Naive thymus-derived CD8-positive, alpha-beta T cell (primary cell): ENCODE measurements around the gene ATRN. TPM values are rescaled to one million over a fixed set of nuclear protein-coding genes. Genes with fewer than 3 reads are reported as not detected.
"Not testable (repeated sequence)": the region's sequence is repeated elsewhere in the genome, so short reads cannot be mapped to it uniquely, and the experiment has no call there.

Experiments used
- ATAC-seq, 2 donors: fragments of 150-1000 bp; cut with Tn5 transposase in 1 of 2; sonication (Bioruptor Pico), chemical (Tn5 transposase) in 1 of 2; 1 replicate in 1 of 2; 2 replicates in 1 of 2; pipeline ENCODE4 v1.10.0; 2021; ENCODE audit warnings: mild to moderate bottlenecking in 2 of 2, moderate library complexity in 2 of 2
- POLR2A ChIA-PET: fragments of 350-600 bp; sonication (Branson Sonifier 250); formaldehyde crosslinking; loops from one replicate; lab custom pipeline; 2021; ENCODE audit warnings: antibody characterized with exemption; lab: Charles Lee
- DNase-seq, 10 donors: peaks; one replicate each; pipeline versions ENCODE4 v3.0.0 to v3.0.0-alpha.2; 2020 to 2022
- H3K27ac Mint-ChIP-seq, 10 donors: one replicate each; pipeline ENCODE4 v1.8.0; 2020 to 2022; ENCODE audit warnings: mild to moderate bottlenecking in 10 of 10, mixed read lengths in 10 of 10, moderate library complexity in 4 of 10, inconsistent platforms in 1 of 10
- H3K27me3 Mint-ChIP-seq, 5 donors: one replicate each; pipeline ENCODE4 v1.8.0; 2021 to 2022; ENCODE audit warnings: mixed read lengths in 5 of 5
- H3K36me3 Mint-ChIP-seq, 3 donors: one replicate each; pipeline ENCODE4 v1.8.0; 2020 to 2022; ENCODE audit warnings: mixed read lengths in 3 of 3, mild to moderate bottlenecking in 2 of 3, inconsistent platforms in 1 of 3
- H3K4me1 Mint-ChIP-seq, 4 donors: one replicate each; pipeline ENCODE4 v1.8.0; 2021 to 2022; ENCODE audit warnings: mixed read lengths in 4 of 4
- H3K4me3 Mint-ChIP-seq, 10 donors: one replicate each; pipeline ENCODE4 v1.8.0; 2020 to 2022; ENCODE audit warnings: mild to moderate bottlenecking in 10 of 10, mixed read lengths in 10 of 10, moderate library complexity in 6 of 10, inconsistent platforms in 1 of 10
- H3K9me3 Mint-ChIP-seq, 9 donors: one replicate each; pipeline ENCODE4 v1.8.0; 2020 to 2022; ENCODE audit warnings: mixed read lengths in 9 of 9, mild to moderate bottlenecking in 3 of 9, inconsistent platforms in 1 of 9, moderate library complexity in 1 of 9
- polyA plus RNA-seq, 3 donors: library from polyadenylated mRNA; unstranded; fragments of 300-500 nt; fragmentation: Illumina TruSeq; gene quantifications; one replicate each; pipeline ENCODE4 v1.2.3, GENCODE V29; 2021
- total RNA-seq, 8 experiments: library from RNA in 2 of 8; stranded (reverse) in 2 of 8; gene quantifications; one replicate each; pipeline ENCODE4 v1.2.3 and lab custom pipeline; 2021 to 2026

Gene ATRN
- total and polyA plus RNA-seq, 5 experiments from 2014 or later = 7.0 to 13.9 (median 9.4) TPM

GRCh38 chr20:3472105-3472504 lies 1.3 kb downstream of the ATRN start:
- Mint-ChIP-seq H3K27ac (peak overlapping the region in 9 of 10 donors; percentile 64 to 94 (median 87)), H3K27me3 (no peaks in the 10 kb centered on the region), H3K4me3 (peak overlapping the region; percentile 89 to 96 (median 94)), H3K4me1 (peaks cover 25 to 43% (median 38%) of the 10 kb centered on the region in 4 donors), H3K9me3 (no peaks in the 10 kb centered on the region), H3K36me3 (peaks cover 0 to 2% (median 0%) of the 10 kb centered on the region in 3 donors)
- POLR2A ChIA-PET = no interaction called here
- ATAC-seq (no peak), DNase-seq (no peak)

- H3K27ac Mint-ChIP-seq = peak overlapping the region in 7 of 10 donors; percentile 18 to 87 (median 64)
- H3K27me3 Mint-ChIP-seq = no peaks in the 10 kb centered on the region
- no peaks in the 10 kb centered on the region for H3K9me3 Mint-ChIP-seq
- peaks cover 0 to 6% (median 0%) of the 10 kb centered on the region in 3 donors for H3K36me3 Mint-ChIP-seq
- peak overlapping the region in 9 of 10 donors; percentile 4 to 94 (median 90) for H3K4me3 Mint-ChIP-seq
- POLR2A ChIA-PET = no interaction called here
- no peak for DNase-seq
- no peak for ATAC-seq
- H3K4me1 Mint-ChIP-seq = peaks cover 25 to 50% (median 43%) of the 10 kb centered on the region in 4 donors
These were observed 2.5 kb downstream of the ATRN start for GRCh38 chr20:3473324-3473723.

- Mint-ChIP-seq H3K9me3 (no peaks in the 10 kb centered on the region), H3K4me1 (peaks cover 26 to 53% (median 44%) of the 10 kb centered on the region in 4 donors), H3K4me3 (peak overlapping the region in 6 of 10 donors; percentile 4 to 94 (median 65)), H3K27ac (peak overlapping the region in 4 of 10 donors; percentile 34 to 87 (median 58)), H3K27me3 (no peaks in the 10 kb centered on the region), H3K36me3 (peaks cover 0 to 6% (median 4%) of the 10 kb centered on the region in 3 donors)
- ATAC-seq = no peak
- no peak for DNase-seq
- POLR2A ChIA-PET = interaction anchor here (0.9 kb wide), 1 partner anchor 372 kb away, joined by 5 read pairs; no protein-coding TSS in a partner anchor
These were observed 3.1 kb downstream of the ATRN start for GRCh38 chr20:3473944-3474343.

- peaks cover 28 to 54% (median 45%) of the 10 kb centered on the region in 4 donors for H3K4me1 Mint-ChIP-seq
- H3K9me3 Mint-ChIP-seq, POLR2A ChIA-PET, H3K4me3 Mint-ChIP-seq, H3K27ac Mint-ChIP-seq, H3K36me3 Mint-ChIP-seq, H3K27me3 Mint-ChIP-seq, DNase-seq, ATAC-seq: not testable (repeated sequence)
These were observed 6.4 kb downstream of the ATRN start for GRCh38 chr20:3477003-3477860.

GRCh38 chr20:3477861-3478544 lies 7.2 kb downstream of the ATRN start:
- no peak for DNase-seq
- Mint-ChIP-seq H3K27me3 (no peaks in the 10 kb centered on the region), H3K9me3 (no peaks in the 10 kb centered on the region), H3K27ac (peak overlapping the region in 2 of 10 donors; percentile 4 to 83), H3K36me3 (peaks cover 0 to 6% (median 4%) of the 10 kb centered on the region in 3 donors), H3K4me3 (no peak overlapping the region), H3K4me1 (peaks cover 22 to 52% (median 41%) of the 10 kb centered on the region in 4 donors)
- ATAC-seq = no peak
- POLR2A ChIA-PET = no interaction called here

GRCh38 chr20:3479025-3479424 lies 8.2 kb downstream of the ATRN start:
- POLR2A ChIA-PET = no interaction called here
- no peaks in the 10 kb centered on the region for H3K27me3 Mint-ChIP-seq
- H3K9me3 Mint-ChIP-seq = no peaks in the 10 kb centered on the region
- H3K4me1 Mint-ChIP-seq = peaks cover 12 to 49% (median 33%) of the 10 kb centered on the region in 4 donors
- peak overlapping the region in 2 of 10 donors; percentile 6 to 70 for H3K27ac Mint-ChIP-seq
- no peak overlapping the region for H3K4me3 Mint-ChIP-seq
- ATAC-seq (no peak), DNase-seq (no peak)
- peaks cover 0 to 6% (median 4%) of the 10 kb centered on the region in 3 donors for H3K36me3 Mint-ChIP-seq

- ATAC-seq = no peak
- Mint-ChIP-seq H3K36me3 (peaks cover 0 to 6% (median 4%) of the 10 kb centered on the region in 3 donors), H3K27me3 (no peaks in the 10 kb centered on the region), H3K4me3 (no peak overlapping the region), H3K4me1 (peaks cover 12 to 48% (median 37%) of the 10 kb centered on the region in 4 donors), H3K27ac (peak overlapping the region in 3 of 10 donors; percentile 38 to 58 (median 40)), H3K9me3 (no peaks in the 10 kb centered on the region)
- POLR2A ChIA-PET = no interaction called here
- DNase-seq = no peak
These were observed 9.2 kb downstream of the ATRN start for GRCh38 chr20:3479759-3480615.

- ATAC-seq = no peak
- H3K4me3 Mint-ChIP-seq = no peak overlapping the region
- H3K27ac Mint-ChIP-seq = peak overlapping the region in 2 of 10 donors; percentile 17 to 24
These were observed 12.5 kb downstream of the ATRN start for GRCh38 chr20:3483309-3483708.

GRCh38 chr20:3483784-3484183 lies 13.0 kb downstream of the ATRN start:
- peaks cover 21 to 40% (median 38%) of the 10 kb centered on the region in 4 donors for H3K4me1 Mint-ChIP-seq
- H3K27ac Mint-ChIP-seq = no peak overlapping the region
- ATAC-seq (no peak), DNase-seq (no peak)
- POLR2A ChIA-PET = interaction anchor here (0.7 kb wide), 1 partner anchor 728 kb away, joined by 3 read pairs; no protein-coding TSS in a partner anchor
- no peak overlapping the region for H3K4me3 Mint-ChIP-seq
- peaks cover 0 to 14% (median 10%) of the 10 kb centered on the region in 9 donors for H3K9me3 Mint-ChIP-seq
- no peaks in the 10 kb centered on the region for H3K27me3 Mint-ChIP-seq
- peaks cover 6 to 15% (median 9%) of the 10 kb centered on the region in 3 donors for H3K36me3 Mint-ChIP-seq

More at GRCh38 chr20:3483309-3483708, 12.5 kb downstream of the ATRN start:
- no peak for DNase-seq
- Mint-ChIP-seq H3K9me3 (peaks cover 0 to 14% (median 10%) of the 10 kb centered on the region in 9 donors), H3K27me3 (no peaks in the 10 kb centered on the region), H3K4me1 (peaks cover 21 to 44% (median 38%) of the 10 kb centered on the region in 4 donors), H3K36me3 (peaks cover 6 to 14% (median 9%) of the 10 kb centered on the region in 3 donors)
- POLR2A ChIA-PET = interaction anchor here (0.7 kb wide), 1 partner anchor 728 kb away, joined by 3 read pairs; no protein-coding TSS in a partner anchor

- POLR2A ChIA-PET = interaction anchor here (0.7 kb wide), 1 partner anchor 647 kb away, joined by 5 read pairs; no protein-coding TSS in a partner anchor
- peaks cover 0 to 14% (median 10%) of the 10 kb centered on the region in 9 donors for H3K9me3 Mint-ChIP-seq
- peaks cover 6 to 15% (median 9%) of the 10 kb centered on the region in 3 donors for H3K36me3 Mint-ChIP-seq
- no peak overlapping the region for H3K27ac Mint-ChIP-seq
- H3K27me3 Mint-ChIP-seq = no peaks in the 10 kb centered on the region
- DNase-seq = no peak
- ATAC-seq = no peak
- no peak overlapping the region for H3K4me3 Mint-ChIP-seq
- H3K4me1 Mint-ChIP-seq = peaks cover 15 to 31% (median 25%) of the 10 kb centered on the region in 4 donors
These were observed 15.1 kb downstream of the ATRN start for GRCh38 chr20:3485913-3486312.

GRCh38 chr20:3486850-3487249 lies 16.0 kb downstream of the ATRN start:
- H3K36me3 Mint-ChIP-seq = peaks cover 6 to 15% (median 9%) of the 10 kb centered on the region in 3 donors
- no peak overlapping the region for H3K27ac Mint-ChIP-seq
- peak overlapping the region in 1 of 10 donors; percentile 26 for H3K4me3 Mint-ChIP-seq
- peaks cover 0 to 14% (median 10%) of the 10 kb centered on the region in 9 donors for H3K9me3 Mint-ChIP-seq
- POLR2A ChIA-PET = no interaction called here
- H3K4me1 Mint-ChIP-seq = peaks cover 13 to 28% (median 23%) of the 10 kb centered on the region in 4 donors
- no peaks in the 10 kb centered on the region for H3K27me3 Mint-ChIP-seq
- no peak for ATAC-seq
- no peak for DNase-seq
